Cardiac fibroblast (primary cell): ENCODE data around the gene IREB2.

Experiments used
- DNase-seq, 2 donors: peaks; one replicate each; pipeline versions ENCODE4 v3.0.0 to v3.0.0-alpha.2; 2010; ENCODE audit warnings: low read depth in 2 of 2
- H3K4me3 ChIP-seq, 2 donors: replicated peaks in 1 of 2; 1 replicate in 1 of 2; 2 replicates in 1 of 2; pipeline ENCODE4 v1.5.1; 2011; ENCODE audit warnings: low read depth in 2 of 2, low read length in 2 of 2, mild to moderate bottlenecking in 2 of 2, moderate library complexity in 1 of 2
- TF ChIP-seq, protein P1 (sequence below): IDR thresholded peaks from one replicate; pipeline ENCODE4 v1.5.1; 2011; ENCODE audit warnings: low read depth, mild to moderate bottlenecking, low read length, inconsistent platforms

The IREB2 gene

DNA sequence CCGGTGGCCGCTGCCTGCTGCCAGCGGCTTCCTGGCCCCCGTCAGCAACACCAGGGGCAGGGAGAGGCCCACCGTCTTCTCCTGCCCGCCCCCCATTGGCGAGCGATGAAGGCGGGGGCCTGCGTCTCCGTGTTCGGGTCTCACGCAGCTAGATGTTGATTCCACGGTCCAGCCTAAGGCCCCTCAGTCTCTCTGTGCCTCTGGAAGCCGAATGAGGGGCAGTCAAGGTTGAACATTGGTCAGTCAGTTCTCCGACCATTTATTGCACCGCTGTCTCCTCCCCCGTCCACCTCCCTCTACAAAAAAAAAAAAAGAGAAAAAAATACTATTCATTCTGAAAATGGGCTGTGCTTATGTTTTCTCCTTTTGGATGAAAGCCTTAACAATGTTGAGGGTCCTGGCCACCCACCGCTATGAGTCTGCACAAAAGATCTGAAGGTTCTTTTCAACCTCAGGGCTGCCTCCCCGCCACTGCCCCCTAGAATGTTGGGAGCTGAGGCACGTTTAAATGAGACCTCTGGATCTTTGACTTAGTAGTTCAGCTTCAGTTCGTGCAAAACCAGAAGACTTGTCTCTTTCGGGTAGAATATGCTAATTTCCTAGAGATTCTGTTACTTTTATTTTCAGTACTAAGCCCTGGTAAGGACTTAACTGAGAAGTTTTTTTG, 736 bp downstream of the IREB2 start:
- peak; percentile 23 to 36 for DNase-seq
- TF ChIP-seq, protein P1, sequence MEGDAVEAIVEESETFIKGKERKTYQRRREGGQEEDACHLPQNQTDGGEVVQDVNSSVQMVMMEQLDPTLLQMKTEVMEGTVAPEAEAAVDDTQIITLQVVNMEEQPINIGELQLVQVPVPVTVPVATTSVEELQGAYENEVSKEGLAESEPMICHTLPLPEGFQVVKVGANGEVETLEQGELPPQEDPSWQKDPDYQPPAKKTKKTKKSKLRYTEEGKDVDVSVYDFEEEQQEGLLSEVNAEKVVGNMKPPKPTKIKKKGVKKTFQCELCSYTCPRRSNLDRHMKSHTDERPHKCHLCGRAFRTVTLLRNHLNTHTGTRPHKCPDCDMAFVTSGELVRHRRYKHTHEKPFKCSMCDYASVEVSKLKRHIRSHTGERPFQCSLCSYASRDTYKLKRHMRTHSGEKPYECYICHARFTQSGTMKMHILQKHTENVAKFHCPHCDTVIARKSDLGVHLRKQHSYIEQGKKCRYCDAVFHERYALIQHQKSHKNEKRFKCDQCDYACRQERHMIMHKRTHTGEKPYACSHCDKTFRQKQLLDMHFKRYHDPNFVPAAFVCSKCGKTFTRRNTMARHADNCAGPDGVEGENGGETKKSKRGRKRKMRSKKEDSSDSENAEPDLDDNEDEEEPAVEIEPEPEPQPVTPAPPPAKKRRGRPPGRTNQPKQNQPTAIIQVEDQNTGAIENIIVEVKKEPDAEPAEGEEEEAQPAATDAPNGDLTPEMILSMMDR, result peak; percentile 38

DNA sequence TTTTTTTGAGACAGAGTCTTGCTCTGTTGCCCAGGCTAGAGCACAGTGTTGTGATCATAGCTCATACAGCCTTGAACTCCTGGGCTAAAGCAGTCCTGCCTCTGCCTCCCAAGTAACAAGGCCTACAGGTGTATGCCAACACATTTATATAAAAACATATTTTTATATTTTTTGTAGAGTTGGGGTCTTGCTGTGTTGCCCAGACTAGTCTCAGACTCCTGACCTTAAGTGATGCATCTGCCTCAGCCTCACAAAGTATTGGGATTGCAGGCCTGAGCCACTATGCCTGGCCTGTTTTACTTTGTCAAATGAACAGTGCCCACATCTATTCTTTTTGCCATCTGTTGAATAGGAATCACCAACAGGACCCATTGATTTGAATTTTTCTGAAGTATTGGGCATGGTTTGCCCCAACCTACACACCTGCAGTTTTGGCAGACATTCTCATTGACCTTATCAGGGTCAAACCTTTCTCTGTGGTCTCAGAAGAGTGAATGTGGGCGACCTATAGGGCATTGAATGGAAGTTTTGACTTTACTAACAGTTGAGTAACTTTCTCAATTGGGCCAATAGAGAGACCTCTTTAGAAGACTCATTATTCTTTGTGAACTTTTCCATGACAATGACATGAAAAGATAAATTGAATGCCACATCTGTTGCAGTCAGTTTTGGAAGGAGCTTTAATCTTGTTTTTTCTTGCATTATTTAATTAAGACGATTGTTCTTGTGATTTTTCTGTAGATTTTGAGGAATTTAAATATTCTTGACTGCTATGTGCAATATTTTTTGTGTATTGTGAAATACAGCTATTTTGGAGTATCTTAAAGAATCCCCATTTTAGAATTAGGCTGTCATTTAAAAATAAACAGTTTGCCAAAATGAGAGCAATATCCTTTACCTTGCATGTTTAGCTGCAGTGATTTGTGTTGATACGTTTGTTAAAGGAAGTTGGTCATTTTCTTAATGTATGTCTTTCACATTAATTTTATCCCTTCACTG, 2.7 kb downstream of the IREB2 start:
- no peak overlapping the region for H3K4me3 ChIP-seq
- TF ChIP-seq, protein P1, result no peak
- no peak for DNase-seq

More for the DNA sequence above, 736 bp downstream of the IREB2 start:
- H3K4me3 ChIP-seq, result peak overlapping the region; percentile 92 to 94

DNA sequence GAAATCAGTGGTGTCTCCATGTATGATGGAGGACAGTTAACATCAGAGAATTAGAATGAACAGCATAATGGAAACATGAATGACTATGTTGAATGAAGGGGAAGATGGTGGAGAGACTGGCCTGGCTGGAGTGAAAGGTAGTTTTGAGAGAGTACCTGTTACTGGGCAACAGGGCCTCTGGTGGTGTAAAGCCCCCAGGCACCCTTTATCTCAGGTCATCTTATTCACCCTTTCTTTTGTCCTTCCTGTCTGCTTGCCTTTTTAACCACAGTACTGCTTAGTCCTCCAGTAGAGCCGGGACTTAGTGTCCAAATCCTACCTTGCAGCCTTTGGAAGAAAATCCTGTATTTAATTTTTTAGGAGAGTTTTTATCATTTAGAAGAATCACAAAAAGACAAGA, 6.2 kb downstream of the IREB2 start:
- no peak for DNase-seq
- TF ChIP-seq, protein P1, result no peak

DNA sequence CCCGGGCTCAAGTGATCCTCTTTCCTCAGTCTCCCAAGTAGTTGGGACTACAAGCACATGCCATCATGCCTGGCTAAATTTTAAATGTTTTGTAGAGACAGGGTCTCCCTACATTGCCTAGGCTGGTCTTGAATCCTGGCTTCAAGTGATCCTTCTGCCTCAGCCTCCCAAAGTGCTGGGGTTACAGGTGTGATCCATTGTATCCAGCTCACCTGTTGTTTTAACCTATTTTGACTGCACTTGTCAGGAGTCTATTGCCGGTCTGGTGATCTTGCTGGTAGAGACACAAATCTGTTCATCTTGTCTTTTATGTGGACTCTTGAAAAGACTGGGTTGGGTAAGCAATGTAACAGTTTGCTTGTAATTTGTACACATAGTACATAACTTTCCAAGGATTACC, 7.9 kb downstream of the IREB2 start:
- TF ChIP-seq, protein P1, result no peak
- H3K4me3 ChIP-seq, result no peak overlapping the region
- no peak for DNase-seq

More for the DNA sequence above, 6.2 kb downstream of the IREB2 start:
- no peak overlapping the region for H3K4me3 ChIP-seq

DNA sequence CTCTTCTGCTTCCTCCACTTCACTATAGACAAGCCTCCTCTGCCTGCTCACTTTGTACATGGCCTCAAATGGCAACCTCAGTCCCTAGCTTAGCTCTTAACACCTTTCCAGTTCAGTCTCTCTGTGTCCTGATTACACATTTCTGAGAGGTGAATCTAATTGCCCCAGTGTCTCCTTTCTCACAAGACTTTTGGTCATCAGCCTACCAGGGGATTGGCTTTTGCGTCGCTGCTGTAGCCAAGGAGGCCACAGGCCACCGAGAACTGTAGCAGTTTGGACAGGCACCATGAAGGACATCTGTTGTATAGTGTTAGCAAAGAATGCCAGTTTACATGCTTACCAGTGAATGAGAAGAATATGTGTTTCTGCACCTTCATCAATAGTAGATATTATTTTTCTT, 8.5 kb downstream of the IREB2 start:
- DNase-seq, result no peak
- H3K4me3 ChIP-seq, result no peak overlapping the region
- TF ChIP-seq, protein P1, result no peak

DNA sequence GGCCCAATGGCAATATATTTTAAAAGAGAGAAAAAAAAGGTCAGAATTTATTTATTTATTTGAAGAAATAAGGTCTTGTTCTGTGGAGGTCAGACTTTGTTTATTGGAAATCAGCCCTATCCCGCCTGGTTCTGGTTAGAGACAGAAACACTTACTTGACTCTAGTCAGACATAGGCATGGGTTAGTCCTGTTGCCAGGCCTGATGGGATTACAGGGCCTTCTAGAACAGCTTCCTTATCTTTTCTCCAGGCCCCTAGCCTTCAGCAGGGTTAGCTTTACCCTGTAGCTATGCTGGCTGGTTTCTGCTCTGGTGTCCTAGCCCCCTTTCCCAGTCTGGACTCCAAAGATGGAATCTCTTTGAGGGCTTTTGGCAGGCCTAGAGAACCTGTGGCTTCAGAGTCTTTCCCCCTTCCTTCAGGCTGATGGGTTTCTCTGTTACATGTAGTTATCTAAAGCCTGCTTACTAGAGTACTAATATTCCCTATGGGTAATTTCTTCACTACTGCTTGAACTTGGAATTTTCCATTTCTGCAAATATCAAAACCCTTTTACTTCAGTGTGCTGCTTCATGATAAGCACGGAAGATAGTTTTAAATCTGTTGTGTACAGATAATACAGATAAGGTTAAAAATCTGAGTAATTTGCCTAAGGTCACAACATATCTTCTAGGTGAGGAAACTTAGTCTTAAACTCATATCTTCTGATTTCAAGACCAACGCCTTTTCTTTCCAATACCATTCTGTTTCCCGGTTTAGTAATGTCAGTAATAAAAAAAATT, 10.6 kb downstream of the IREB2 start:
- no peak for DNase-seq
- TF ChIP-seq, protein P1, result no peak
- no peak overlapping the region for H3K4me3 ChIP-seq
